Measurements from ENCODE around the gene KIFAP3.

KIFAP3 gene

GRCh38 chr1:169886931-169887330 lies 187.6 kb downstream of the KIFAP3 start:
- no peak overlapping the region for H3K9ac ChIP-seq (ENCODE audit: low read length)
- H4K8ac ChIP-seq (ENCODE audit: low read depth, low read length): no peak overlapping the region
- H3K36me3 ChIP-seq (ENCODE audit: control insufficient read depth, insufficient read depth, low read length): no peaks in the 10 kb centered on the region
- H3K4ac ChIP-seq (ENCODE audit: low read depth, low read length): no peak overlapping the region
- H3K4me3 ChIP-seq (ENCODE audit: low read length): no peak overlapping the region
- H3K27me3 ChIP-seq (ENCODE audit: insufficient read depth, low read length, poor library complexity): no peaks in the 10 kb centered on the region
- DNase-seq: no peak
- no peak overlapping the region for H3K27ac ChIP-seq (ENCODE audit: low read depth, low read length)
- H4K5ac ChIP-seq (ENCODE audit: low read length): no peak overlapping the region
- H3K23ac ChIP-seq (ENCODE audit: low read length): no peak overlapping the region
- H3K79me2 ChIP-seq (ENCODE audit: control insufficient read depth, insufficient read depth, low read length): no peaks in the 10 kb centered on the region
- peaks cover 2% of the 10 kb centered on the region for H3K79me1 ChIP-seq (ENCODE audit: low read length)
- no CpG with 5 or more reads among the region's 2 CpGs for WGBS (ENCODE audit: extremely low coverage, insufficient coverage, low lambda C conversion rate)
- H3K18ac ChIP-seq (ENCODE audit: low read length): no peak overlapping the region
- no peak overlapping the region for H3K4me2 ChIP-seq (ENCODE audit: low read length)
- H2BK15ac ChIP-seq (replicated peaks; ENCODE audit: low read depth): no peak overlapping the region
- H3K56ac ChIP-seq (ENCODE audit: low read length): no peak overlapping the region
- H3K4me1 ChIP-seq (ENCODE audit: control insufficient read depth, low read depth, low read length): peaks cover 4% of the 10 kb centered on the region
- H2BK5ac ChIP-seq (ENCODE audit: low read length): no peak overlapping the region
- no peak overlapping the region for H2BK120ac ChIP-seq (ENCODE audit: low read depth, low read length)
- H2AK5ac ChIP-seq (ENCODE audit: low read length): no peak overlapping the region

- Histone ChIP-seq H3K79me2 (ENCODE audit: control insufficient read depth, insufficient read depth, low read length) (no peaks in the 10 kb centered on the region), H3K4me1 (ENCODE audit: control insufficient read depth, low read depth, low read length) (peaks cover 4% of the 10 kb centered on the region), H3K4me2 (ENCODE audit: low read length) (no peak overlapping the region), H2AK5ac (ENCODE audit: low read length) (no peak overlapping the region), H4K8ac (ENCODE audit: low read depth, low read length) (no peak overlapping the region), H3K9ac (ENCODE audit: low read length) (no peak overlapping the region), H3K36me3 (ENCODE audit: control insufficient read depth, insufficient read depth, low read length) (no peaks in the 10 kb centered on the region), H3K27me3 (ENCODE audit: insufficient read depth, low read length, poor library complexity) (no peaks in the 10 kb centered on the region), H4K5ac (ENCODE audit: low read length) (no peak overlapping the region), H3K4ac (ENCODE audit: low read depth, low read length) (no peak overlapping the region), H3K23ac (ENCODE audit: low read length) (no peak overlapping the region), H3K56ac (ENCODE audit: low read length) (no peak overlapping the region), H3K4me3 (ENCODE audit: low read length) (no peak overlapping the region), H3K27ac (ENCODE audit: low read depth, low read length) (no peak overlapping the region), H2BK5ac (ENCODE audit: low read length) (no peak overlapping the region), H3K79me1 (ENCODE audit: low read length) (peaks cover 2% of the 10 kb centered on the region), H2BK120ac (ENCODE audit: low read depth, low read length) (no peak overlapping the region), H3K18ac (ENCODE audit: low read length) (no peak overlapping the region), H2BK15ac (replicated peaks; ENCODE audit: low read depth) (no peak overlapping the region)
- no peak for DNase-seq
- no CpG with 5 or more reads among the region's 1 CpG for WGBS (ENCODE audit: extremely low coverage, insufficient coverage, low lambda C conversion rate)
These were observed 188.1 kb downstream of the KIFAP3 start for GRCh38 chr1:169886422-169886821.

GRCh38 chr1:169885207-169885606 lies 189.3 kb downstream of the KIFAP3 start:
- no CpG with 5 or more reads among the region's 2 CpGs for WGBS (ENCODE audit: extremely low coverage, insufficient coverage, low lambda C conversion rate)
- Histone ChIP-seq H2BK5ac (ENCODE audit: low read length) (no peak overlapping the region), H4K8ac (ENCODE audit: low read depth, low read length) (no peak overlapping the region), H3K56ac (ENCODE audit: low read length) (no peak overlapping the region), H2BK120ac (ENCODE audit: low read depth, low read length) (no peak overlapping the region), H3K79me2 (ENCODE audit: control insufficient read depth, insufficient read depth, low read length) (no peaks in the 10 kb centered on the region), H3K36me3 (ENCODE audit: control insufficient read depth, insufficient read depth, low read length) (no peaks in the 10 kb centered on the region), H3K4me2 (ENCODE audit: low read length) (no peak overlapping the region), H3K18ac (ENCODE audit: low read length) (no peak overlapping the region), H3K9ac (ENCODE audit: low read length) (no peak overlapping the region), H3K27me3 (ENCODE audit: insufficient read depth, low read length, poor library complexity) (no peaks in the 10 kb centered on the region), H4K5ac (ENCODE audit: low read length) (no peak overlapping the region), H3K79me1 (ENCODE audit: low read length) (peaks cover 2% of the 10 kb centered on the region), H3K4me1 (ENCODE audit: control insufficient read depth, low read depth, low read length) (no peaks in the 10 kb centered on the region), H3K23ac (ENCODE audit: low read length) (no peak overlapping the region), H3K27ac (ENCODE audit: low read depth, low read length) (no peak overlapping the region), H2AK5ac (ENCODE audit: low read length) (no peak overlapping the region), H2BK15ac (replicated peaks; ENCODE audit: low read depth) (no peak overlapping the region), H3K4me3 (ENCODE audit: low read length) (no peak overlapping the region), H3K4ac (ENCODE audit: low read depth, low read length) (no peak overlapping the region)
- no peak for DNase-seq

- Histone ChIP-seq H3K4me1 (ENCODE audit: control insufficient read depth, low read depth, low read length) (no peaks in the 10 kb centered on the region), H2BK120ac (ENCODE audit: low read depth, low read length) (no peak overlapping the region), H3K27me3 (ENCODE audit: insufficient read depth, low read length, poor library complexity) (no peaks in the 10 kb centered on the region), H3K56ac (ENCODE audit: low read length) (no peak overlapping the region), H4K5ac (ENCODE audit: low read length) (no peak overlapping the region), H3K18ac (ENCODE audit: low read length) (no peak overlapping the region), H3K27ac (ENCODE audit: low read depth, low read length) (no peak overlapping the region), H3K9ac (ENCODE audit: low read length) (no peak overlapping the region), H2AK5ac (ENCODE audit: low read length) (no peak overlapping the region), H3K4me3 (ENCODE audit: low read length) (no peak overlapping the region), H3K4me2 (ENCODE audit: low read length) (no peak overlapping the region), H2BK15ac (replicated peaks; ENCODE audit: low read depth) (no peak overlapping the region), H4K8ac (ENCODE audit: low read depth, low read length) (no peak overlapping the region), H3K4ac (ENCODE audit: low read depth, low read length) (no peak overlapping the region), H3K79me2 (ENCODE audit: control insufficient read depth, insufficient read depth, low read length) (no peaks in the 10 kb centered on the region), H3K79me1 (ENCODE audit: low read length) (no peaks in the 10 kb centered on the region), H3K36me3 (ENCODE audit: control insufficient read depth, insufficient read depth, low read length) (no peaks in the 10 kb centered on the region), H3K23ac (ENCODE audit: low read length) (no peak overlapping the region), H2BK5ac (ENCODE audit: low read length) (no peak overlapping the region)
- no peak for DNase-seq
These were observed 189.9 kb downstream of the KIFAP3 start for GRCh38 chr1:169884634-169885033.

- H2BK120ac ChIP-seq (ENCODE audit: low read depth, low read length): no peak overlapping the region
- H3K18ac ChIP-seq (ENCODE audit: low read length): no peak overlapping the region
- no peaks in the 10 kb centered on the region for H3K4me1 ChIP-seq (ENCODE audit: control insufficient read depth, low read depth, low read length)
- H3K9ac ChIP-seq (ENCODE audit: low read length): no peak overlapping the region
- no peak overlapping the region for H2BK5ac ChIP-seq (ENCODE audit: low read length)
- H3K36me3 ChIP-seq (ENCODE audit: control insufficient read depth, insufficient read depth, low read length): no peaks in the 10 kb centered on the region
- DNase-seq: no peak
- no peak overlapping the region for H3K4me2 ChIP-seq (ENCODE audit: low read length)
- no peak overlapping the region for H4K5ac ChIP-seq (ENCODE audit: low read length)
- H3K27me3 ChIP-seq (ENCODE audit: insufficient read depth, low read length, poor library complexity): no peaks in the 10 kb centered on the region
- no peaks in the 10 kb centered on the region for H3K79me2 ChIP-seq (ENCODE audit: control insufficient read depth, insufficient read depth, low read length)
- no peak overlapping the region for H3K4me3 ChIP-seq (ENCODE audit: low read length)
- WGBS (ENCODE audit: extremely low coverage, insufficient coverage, low lambda C conversion rate): no CpG with 5 or more reads among the region's 20 CpGs
- H3K79me1 ChIP-seq (ENCODE audit: low read length): no peaks in the 10 kb centered on the region
- H3K27ac ChIP-seq (ENCODE audit: low read depth, low read length): no peak overlapping the region
- H2AK5ac ChIP-seq (ENCODE audit: low read length): no peak overlapping the region
- H3K56ac ChIP-seq (ENCODE audit: low read length): no peak overlapping the region
- H3K4ac ChIP-seq (ENCODE audit: low read depth, low read length): no peak overlapping the region
- no peak overlapping the region for H2BK15ac ChIP-seq (replicated peaks; ENCODE audit: low read depth)
- no peak overlapping the region for H4K8ac ChIP-seq (ENCODE audit: low read depth, low read length)
- H3K23ac ChIP-seq (ENCODE audit: low read length): no peak overlapping the region
These were observed 192.4 kb downstream of the KIFAP3 start for GRCh38 chr1:169882039-169882511.

- H3K27ac ChIP-seq (ENCODE audit: low read depth, low read length): no peak overlapping the region
These were observed 195.3 kb downstream of the KIFAP3 start for GRCh38 chr1:169879034-169879840.

More at GRCh38 chr1:169879034-169879840, 195.3 kb downstream of the KIFAP3 start:
- no peak overlapping the region for H3K4me3 ChIP-seq (ENCODE audit: low read length)
- no peak overlapping the region for H4K5ac ChIP-seq (ENCODE audit: low read length)
- no peaks in the 10 kb centered on the region for H3K79me2 ChIP-seq (ENCODE audit: control insufficient read depth, insufficient read depth, low read length)
- peak; percentile 25 for DNase-seq
- H2BK5ac ChIP-seq (ENCODE audit: low read length): no peak overlapping the region
- no peak overlapping the region for H2BK120ac ChIP-seq (ENCODE audit: low read depth, low read length)
- H2BK15ac ChIP-seq (replicated peaks; ENCODE audit: low read depth): no peak overlapping the region
- H3K36me3 ChIP-seq (ENCODE audit: control insufficient read depth, insufficient read depth, low read length): peaks cover 1% of the 10 kb centered on the region
- H3K4me1 ChIP-seq (ENCODE audit: control insufficient read depth, low read depth, low read length): no peaks in the 10 kb centered on the region
- no peaks in the 10 kb centered on the region for H3K27me3 ChIP-seq (ENCODE audit: insufficient read depth, low read length, poor library complexity)
- no peak overlapping the region for H2AK5ac ChIP-seq (ENCODE audit: low read length)
- no peak overlapping the region for H3K56ac ChIP-seq (ENCODE audit: low read length)
- no peak overlapping the region for H3K9ac ChIP-seq (ENCODE audit: low read length)
- no peak overlapping the region for H3K4ac ChIP-seq (ENCODE audit: low read depth, low read length)
- no peaks in the 10 kb centered on the region for H3K79me1 ChIP-seq (ENCODE audit: low read length)
- no CpG with 5 or more reads among the region's 4 CpGs for WGBS (ENCODE audit: extremely low coverage, insufficient coverage, low lambda C conversion rate)
- H3K4me2 ChIP-seq (ENCODE audit: low read length): no peak overlapping the region
- H4K8ac ChIP-seq (ENCODE audit: low read depth, low read length): no peak overlapping the region
- H3K18ac ChIP-seq (ENCODE audit: low read length): no peak overlapping the region
- no peak overlapping the region for H3K23ac ChIP-seq (ENCODE audit: low read length)

Measured in mesendoderm (in vitro differentiated cells).